HK-2 (cell line): ENCODE results near the gene AQP5.

Source experiments
- DNase-seq: peaks from one replicate; pipeline ENCODE4 v3.0.0-alpha.2; 2018; ENCODE audit not compliant: unreplicated experiment

Gene AQP5

GRCh38 chr12:49961111-49961922 lies at the start of gene AQP5:
Gene AQP5 (plus strand): TSS chr12:49961872. CDS start chr12:49962018, 146 bp downstream.
- no peak for DNase-seq

- DNase-seq, result no peak
Measured at GRCh38 chr12:49912345-49913255, 49.1 kb upstream of the AQP5 start.

GRCh38 chr12:49916129-49916919 lies 45.3 kb upstream of the AQP5 start:
- DNase-seq, result no peak

- no peak for DNase-seq
Measured at GRCh38 chr12:49917166-49917787, 44.4 kb upstream of the AQP5 start.

GRCh38 chr12:49917788-49918173 lies 43.9 kb upstream of the AQP5 start:
- DNase-seq, result no peak

GRCh38 chr12:49920241-49920914 lies 41.3 kb upstream of the AQP5 start:
- DNase-seq, result no peak

- no peak for DNase-seq
Measured at GRCh38 chr12:49920915-49921286, 40.8 kb upstream of the AQP5 start.

- no peak for DNase-seq
Measured at GRCh38 chr12:49921299-49921698, 40.4 kb upstream of the AQP5 start.

- DNase-seq, result no peak
Measured at GRCh38 chr12:49921936-49922335, 39.7 kb upstream of the AQP5 start.

- DNase-seq, result no peak
Measured at GRCh38 chr12:49922349-49923034, 39.2 kb upstream of the AQP5 start.

- no peak for DNase-seq
Measured at GRCh38 chr12:49923035-49923644, 38.5 kb upstream of the AQP5 start.

- no peak for DNase-seq
Measured at GRCh38 chr12:49923880-49924556, 37.7 kb upstream of the AQP5 start.

- no peak for DNase-seq
Measured at GRCh38 chr12:49924628-49925246, 36.9 kb upstream of the AQP5 start.

GRCh38 chr12:49925433-49926204 lies 36.1 kb upstream of the AQP5 start:
- DNase-seq, result no peak

- no peak for DNase-seq
Measured at GRCh38 chr12:49928471-49928870, 33.2 kb upstream of the AQP5 start.

- no peak for DNase-seq
Measured at GRCh38 chr12:49929581-49929980, 32.1 kb upstream of the AQP5 start.

GRCh38 chr12:49930515-49931288 lies 31.0 kb upstream of the AQP5 start:
- no peak for DNase-seq
